ENCODE results near the gene ZNF385D.
A peak's percentile ranks its signal among the peaks of the same experiment; 100 is the strongest.

The ZNF385D gene

GRCh38 chr3:21645121-21645897 is 105.7 kb downstream of the ZNF385D start:
- TF ChIP-seq CTCF (conservative IDR thresholded peaks at IDR 0.05; ENCODE audit: low read depth, low read length) = no peak
- peak; percentile 9 for DNase-seq (ENCODE audit: low read depth)
- no peak overlapping the region for H3K4me3 ChIP-seq (ENCODE audit: low read depth, low read length)

- no peak for DNase-seq (ENCODE audit: low read depth)
- H3K4me3 ChIP-seq (ENCODE audit: low read depth, low read length) = no peak overlapping the region
- TF ChIP-seq CTCF (conservative IDR thresholded peaks at IDR 0.05; ENCODE audit: low read depth, low read length) = no peak
Measured at GRCh38 chr3:21644268-21644667, 106.7 kb downstream of the ZNF385D start.

GRCh38 chr3:21643752-21644151 is 107.3 kb downstream of the ZNF385D start:
- DNase-seq (ENCODE audit: low read depth) = no peak
- TF ChIP-seq CTCF (conservative IDR thresholded peaks at IDR 0.05; ENCODE audit: low read depth, low read length) = no peak
- no peak overlapping the region for H3K4me3 ChIP-seq (ENCODE audit: low read depth, low read length)

- no peak for TF ChIP-seq CTCF (conservative IDR thresholded peaks at IDR 0.05; ENCODE audit: low read depth, low read length)
- no peak for DNase-seq (ENCODE audit: low read depth)
- H3K4me3 ChIP-seq (ENCODE audit: low read depth, low read length) = no peak overlapping the region
Measured at GRCh38 chr3:21642433-21642832, 108.6 kb downstream of the ZNF385D start.

GRCh38 chr3:21641959-21642358 is 109.1 kb downstream of the ZNF385D start:
- H3K4me3 ChIP-seq (ENCODE audit: low read depth, low read length) = no peak overlapping the region
- DNase-seq (ENCODE audit: low read depth) = no peak
- no peak for TF ChIP-seq CTCF (conservative IDR thresholded peaks at IDR 0.05; ENCODE audit: low read depth, low read length)

GRCh38 chr3:21638488-21638887 is 112.5 kb downstream of the ZNF385D start:
- H3K4me3 ChIP-seq (ENCODE audit: low read depth, low read length) = no peak overlapping the region
- TF ChIP-seq CTCF (conservative IDR thresholded peaks at IDR 0.05; ENCODE audit: low read depth, low read length) = no peak
- no peak for DNase-seq (ENCODE audit: low read depth)

- H3K4me3 ChIP-seq (ENCODE audit: low read depth, low read length) = no peak overlapping the region
- DNase-seq (ENCODE audit: low read depth) = no peak
- TF ChIP-seq CTCF (conservative IDR thresholded peaks at IDR 0.05; ENCODE audit: low read depth, low read length) = no peak
Measured at GRCh38 chr3:21634112-21634511, 116.9 kb downstream of the ZNF385D start.
